ENCODE measurements around the gene MGAT5B.

MGAT5B gene

GRCh38 chr17:76866203-76866602, 2.0 kb upstream of the MGAT5B start:
- DNase-seq (ENCODE audit: insufficient read length, low spot score) (no peak), FAIRE-seq (no peak)
- no peak for TF ChIP-seq POLR2A (IDR thresholded peaks at IDR 0.05; ENCODE audit: low read depth, low read length)

DNA sequence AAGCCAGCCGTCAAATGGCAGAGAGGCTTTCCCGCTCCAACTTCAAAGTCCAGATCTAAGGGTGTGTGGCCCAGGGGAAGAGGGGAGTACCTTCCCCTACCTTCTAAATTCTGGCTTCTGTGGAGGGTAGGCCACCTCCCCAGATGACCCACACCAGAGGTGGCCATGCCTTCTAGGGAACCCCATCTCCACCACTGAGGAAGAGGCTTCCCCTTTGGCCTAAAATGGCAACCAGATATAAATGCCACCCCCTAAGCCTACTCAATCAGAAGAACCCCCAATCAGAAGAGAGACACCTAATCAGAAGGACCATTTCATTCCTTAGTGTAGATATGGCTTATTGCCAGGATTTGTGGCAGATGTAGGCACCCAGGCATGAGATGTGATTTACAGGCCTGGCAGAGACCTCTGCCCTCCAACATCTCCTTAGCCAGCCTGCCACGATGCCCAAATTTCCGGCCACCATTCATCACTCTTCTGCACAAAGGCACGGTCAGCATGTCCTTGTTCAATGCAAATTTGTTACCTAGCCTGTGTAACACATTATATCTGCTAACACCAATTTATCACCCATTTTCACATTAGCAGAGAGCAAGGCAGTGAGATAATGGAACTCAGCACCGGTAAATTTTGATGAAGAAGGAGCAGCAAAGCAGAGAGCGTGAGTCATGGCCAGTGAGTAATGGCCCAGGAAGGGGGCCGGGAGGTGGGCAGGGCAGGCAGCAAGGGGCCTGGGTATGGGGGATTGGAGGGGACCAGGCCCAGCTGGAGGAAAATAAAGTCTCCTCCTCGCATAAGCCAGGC, 1.2 kb upstream of the MGAT5B start:
- FAIRE-seq (no peak), DNase-seq (ENCODE audit: insufficient read length, low spot score) (peak; percentile 97)
- TF ChIP-seq POLR2A (IDR thresholded peaks at IDR 0.05; ENCODE audit: low read depth, low read length), result no peak

GRCh38 chr17:76867578-76868175, 527 bp upstream of the MGAT5B start:
- TF ChIP-seq POLR2A (IDR thresholded peaks at IDR 0.05; ENCODE audit: low read depth, low read length), result no peak
- FAIRE-seq (no peak), DNase-seq (ENCODE audit: insufficient read length, low spot score) (peak; percentile 97)

- no peak for DNase-seq (ENCODE audit: insufficient read length, low spot score)
- no peak for TF ChIP-seq POLR2A (IDR thresholded peaks at IDR 0.05; ENCODE audit: low read depth, low read length)
- FAIRE-seq, result no peak
Measured at GRCh38 chr17:76868669-76869495, 678 bp downstream of the MGAT5B start.

DNA sequence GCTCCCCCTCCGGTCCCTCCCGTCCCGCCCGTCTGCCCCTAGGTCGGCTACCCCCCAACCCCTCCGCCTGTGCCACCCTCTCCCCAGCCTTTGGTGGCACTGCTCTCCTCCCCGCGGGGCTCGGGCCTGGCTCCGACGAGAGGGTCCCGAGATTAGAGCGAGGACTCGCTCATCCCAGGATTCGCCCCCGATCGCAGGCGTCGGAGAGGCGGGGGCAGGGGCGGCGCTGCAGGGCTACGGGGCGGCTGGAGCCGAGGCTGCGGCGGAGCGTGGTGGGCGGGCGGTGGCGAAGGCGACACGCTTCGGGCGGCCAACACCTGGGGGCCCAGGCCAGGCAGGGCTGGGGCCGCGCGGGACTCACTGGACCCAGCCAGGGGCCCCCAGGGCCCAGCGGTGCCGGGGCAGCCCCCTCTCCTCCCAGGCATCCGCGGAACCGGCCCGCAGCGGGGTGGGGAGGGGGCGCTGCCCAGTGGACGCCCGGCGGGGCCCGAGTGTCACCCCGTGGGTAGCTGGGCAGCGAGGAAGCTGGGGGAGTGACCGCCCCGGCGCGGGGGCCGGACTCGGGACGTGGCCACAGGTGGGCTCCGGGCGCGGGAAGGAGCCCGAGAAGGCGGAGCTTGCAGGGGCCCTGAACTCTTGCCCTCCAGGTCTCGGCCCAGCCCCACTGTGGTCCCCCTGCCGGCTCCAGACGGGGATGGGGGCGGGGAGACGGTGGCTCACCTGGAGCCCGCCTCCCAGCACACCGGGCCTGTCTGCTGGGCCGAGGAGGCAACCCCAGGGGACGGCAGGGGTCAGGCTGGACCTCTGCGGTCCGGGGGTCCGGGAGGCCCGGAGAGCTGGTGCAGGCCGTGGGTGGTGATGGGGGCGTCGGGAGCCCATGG, 1.5 kb downstream of the MGAT5B start:
- no peak for FAIRE-seq
- no peak for TF ChIP-seq POLR2A (IDR thresholded peaks at IDR 0.05; ENCODE audit: low read depth, low read length)
- no peak for DNase-seq (ENCODE audit: insufficient read length, low spot score)

DNA sequence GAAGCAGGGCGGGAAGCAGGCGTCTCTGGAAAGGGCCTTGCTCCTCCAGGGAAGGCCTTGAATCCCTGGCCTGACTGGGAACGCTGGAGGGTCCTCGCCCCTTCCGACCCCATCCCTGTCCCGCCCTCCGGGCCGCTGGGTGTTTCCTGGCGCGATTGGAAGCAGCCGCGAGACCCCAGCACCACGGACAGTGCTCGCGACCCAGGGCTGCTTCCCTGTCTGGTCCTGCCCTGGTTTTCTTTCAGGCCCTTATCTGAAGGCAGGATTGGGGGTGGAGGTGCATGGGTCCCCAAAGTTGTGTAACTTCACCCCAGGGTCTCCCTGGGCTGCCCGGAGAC, 2.1 kb downstream of the MGAT5B start:
- FAIRE-seq (no peak), DNase-seq (ENCODE audit: insufficient read length, low spot score) (no peak)
- TF ChIP-seq POLR2A (IDR thresholded peaks at IDR 0.05; ENCODE audit: low read depth, low read length), result no peak

DNA sequence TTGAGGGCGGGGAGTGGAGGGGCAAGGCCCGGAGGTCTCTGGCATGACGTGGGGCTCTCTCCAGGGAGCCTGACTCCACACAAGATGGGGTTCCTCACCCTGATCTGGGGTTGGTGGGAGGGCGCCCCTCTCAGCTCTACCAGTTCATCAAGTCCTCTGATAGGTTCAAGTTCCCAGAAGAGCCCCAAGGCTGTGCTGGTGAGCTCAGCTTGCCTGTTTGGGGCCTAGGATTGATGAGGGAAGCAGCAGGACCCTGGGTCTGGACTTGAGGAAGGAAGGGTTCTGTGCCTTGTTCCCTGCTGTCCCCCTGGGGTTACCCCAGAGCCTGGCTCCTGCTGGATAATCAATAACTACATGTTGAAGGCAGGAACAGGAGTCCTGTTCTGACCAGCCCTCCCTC, 3.5 kb downstream of the MGAT5B start:
- DNase-seq (ENCODE audit: insufficient read length, low spot score) (no peak), FAIRE-seq (no peak)
- no peak for TF ChIP-seq POLR2A (IDR thresholded peaks at IDR 0.05; ENCODE audit: low read depth, low read length)

DNA sequence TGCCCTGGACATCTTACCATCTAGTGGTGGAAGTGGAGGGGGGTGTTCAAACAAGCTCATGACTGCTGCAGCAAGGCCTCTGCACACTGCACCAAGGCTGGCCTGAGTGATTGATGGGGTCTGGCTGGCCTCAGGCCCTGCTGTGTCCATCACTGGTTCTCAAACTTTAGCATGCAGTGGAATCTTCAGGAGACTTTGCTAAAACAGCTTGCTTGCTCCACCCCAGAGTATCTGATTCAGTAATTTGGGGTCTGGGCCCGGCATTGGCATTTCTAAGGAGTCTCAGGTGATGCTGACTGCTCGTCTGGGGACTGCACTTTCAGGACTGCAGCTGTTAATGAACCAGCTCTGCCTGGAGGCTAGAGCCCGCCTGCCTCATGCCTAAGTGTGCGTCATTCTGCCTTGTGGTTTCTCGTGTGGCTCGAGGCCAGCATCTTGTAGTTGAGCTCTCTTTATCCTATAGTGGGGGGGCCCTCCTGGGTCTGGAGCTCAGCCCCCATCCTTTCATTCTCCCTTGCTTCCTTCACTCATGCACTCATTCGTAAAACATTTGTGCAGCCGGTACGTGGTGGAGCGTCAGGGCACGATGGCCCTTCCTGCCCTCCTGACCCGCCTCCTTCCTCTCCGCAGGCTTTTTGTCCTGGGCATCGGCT, 4.1 kb downstream of the MGAT5B start:
- TF ChIP-seq POLR2A (IDR thresholded peaks at IDR 0.05; ENCODE audit: low read depth, low read length), result no peak
- DNase-seq (ENCODE audit: insufficient read length, low spot score) (peak; percentile 100), FAIRE-seq (peak; percentile 80)

DNA sequence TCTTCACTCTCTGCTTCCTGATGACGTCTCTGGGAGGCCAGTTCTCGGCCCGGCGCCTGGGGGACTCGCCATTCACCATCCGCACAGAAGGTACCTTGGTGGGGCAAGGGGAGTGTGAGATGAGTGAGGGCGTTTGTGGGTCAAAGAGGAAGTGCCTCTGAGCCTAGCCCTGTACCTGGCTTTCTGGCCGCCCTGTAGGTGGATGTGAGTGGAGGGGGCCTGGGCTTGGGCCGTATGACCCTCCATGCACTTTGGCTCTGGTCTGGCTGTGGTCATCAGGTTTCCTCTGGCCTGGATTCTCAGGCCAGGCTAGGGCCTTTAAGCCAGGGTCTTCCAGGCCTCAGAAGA, 4.6 kb downstream of the MGAT5B start:
- FAIRE-seq, result no peak
- no peak for DNase-seq (ENCODE audit: insufficient read length, low spot score)
- TF ChIP-seq POLR2A (IDR thresholded peaks at IDR 0.05; ENCODE audit: low read depth, low read length), result peak; percentile 36; the same call in 1 of the 2 replicates

DNA sequence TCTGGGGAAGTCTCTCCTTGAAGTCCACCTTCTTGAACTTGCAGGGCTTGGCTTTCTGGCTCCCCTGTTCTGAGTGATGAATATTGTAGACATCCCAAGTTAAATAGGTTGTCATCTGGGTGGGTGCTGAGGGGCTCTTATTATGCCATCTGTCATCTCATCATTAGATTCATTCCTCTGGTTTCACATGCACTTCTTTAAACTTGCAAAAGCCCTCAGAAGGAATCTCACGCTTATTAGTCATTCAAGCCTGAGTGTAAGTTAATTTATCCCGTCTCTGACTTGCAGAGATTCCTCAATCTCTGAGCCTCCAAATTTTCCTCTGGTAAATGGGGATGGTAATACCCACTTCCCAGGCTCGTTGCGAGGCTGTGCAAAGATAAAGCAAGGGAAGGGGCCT, 5.7 kb downstream of the MGAT5B start:
- no peak for TF ChIP-seq POLR2A (IDR thresholded peaks at IDR 0.05; ENCODE audit: low read depth, low read length)
- DNase-seq (ENCODE audit: insufficient read length, low spot score) (no peak), FAIRE-seq (no peak)

DNA sequence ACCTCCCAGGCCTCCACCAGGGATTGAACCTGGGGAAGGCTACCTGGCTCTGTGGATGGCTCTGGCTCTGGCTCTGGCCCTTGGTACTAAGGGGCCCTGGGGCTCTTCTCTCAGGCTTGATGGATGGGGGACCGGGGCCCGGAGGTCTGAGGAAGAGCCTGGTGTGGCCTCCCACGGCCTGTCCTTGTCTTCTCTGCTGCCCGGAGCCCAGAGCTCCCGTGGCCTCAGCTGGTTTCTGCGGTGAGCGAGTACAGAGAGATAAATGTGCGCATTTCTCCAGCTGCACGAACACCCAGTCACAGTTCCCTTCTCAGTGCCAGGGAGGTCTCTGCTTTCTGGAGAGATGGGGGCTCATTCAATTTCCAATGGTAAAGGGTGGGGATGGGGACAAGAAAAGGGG, 9.2 kb downstream of the MGAT5B start:
- DNase-seq (ENCODE audit: insufficient read length, low spot score) (no peak), FAIRE-seq (no peak)
- no peak for TF ChIP-seq POLR2A (IDR thresholded peaks at IDR 0.05; ENCODE audit: low read depth, low read length)

GRCh38 chr17:76878568-76878967, 10.4 kb downstream of the MGAT5B start:
- no peak for DNase-seq (ENCODE audit: insufficient read length, low spot score)
- TF ChIP-seq POLR2A (IDR thresholded peaks at IDR 0.05; ENCODE audit: low read depth, low read length), result no peak
- FAIRE-seq, result no peak

DNA sequence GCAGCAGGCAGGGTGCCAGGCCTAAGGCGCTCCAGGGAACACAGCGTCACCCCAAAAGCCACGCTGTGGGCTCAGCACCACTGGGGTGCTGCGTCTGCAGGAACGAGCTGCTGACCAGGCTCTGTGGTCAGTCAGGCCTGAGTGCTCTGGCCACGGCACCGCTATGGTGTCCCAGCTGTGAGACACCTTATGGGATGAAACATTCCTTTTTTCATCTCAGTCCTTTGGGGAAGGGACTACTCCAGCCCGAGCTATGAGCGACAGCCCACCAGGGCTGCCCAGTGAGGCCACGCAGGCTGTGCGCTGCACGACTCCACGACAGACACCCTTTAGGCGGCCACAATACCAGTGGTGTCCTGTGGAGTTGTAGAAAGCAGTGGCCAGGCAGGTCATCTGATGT, 11.1 kb downstream of the MGAT5B start:
- no peak for TF ChIP-seq POLR2A (IDR thresholded peaks at IDR 0.05; ENCODE audit: low read depth, low read length)
- DNase-seq (ENCODE audit: insufficient read length, low spot score), result no peak
- FAIRE-seq, result no peak

Measured in H54 (cell line).